Cerebellar cortex (tissue), 1 donor: ENCODE data around the gene CCDC71.

ENCODE experiments used
- DNase-seq: peaks from one replicate; pipeline ENCODE4 v3.0.0-alpha.2; 2015; ENCODE audit warnings: low spot score

Gene CCDC71

GRCh38 chr3:49170744-49171118 lies 4.6 kb upstream of the CCDC71 start:
- no peak for DNase-seq

- no peak for DNase-seq
Observed at GRCh38 chr3:49166752-49167556, 823 bp upstream of the CCDC71 start.

GRCh38 chr3:49164983-49165720 lies 979 bp downstream of the CCDC71 start:
- no peak for DNase-seq

- no peak for DNase-seq
Observed at GRCh38 chr3:49163609-49164008, 2.5 kb downstream of the CCDC71 start.

GRCh38 chr3:49162751-49163419 lies 3.2 kb downstream of the CCDC71 start:
- no peak for DNase-seq

GRCh38 chr3:49161808-49162530 lies 4.2 kb downstream of the CCDC71 start:
- DNase-seq = no peak

- DNase-seq = no peak
Observed at GRCh38 chr3:49161197-49161596, 4.9 kb downstream of the CCDC71 start.

GRCh38 chr3:49158792-49159191 lies 7.3 kb downstream of the CCDC71 start:
- DNase-seq = no peak

- no peak for DNase-seq
Observed at GRCh38 chr3:49158103-49158709, 7.9 kb downstream of the CCDC71 start.

- DNase-seq = no peak
Observed at GRCh38 chr3:49157289-49157688, 8.8 kb downstream of the CCDC71 start.

GRCh38 chr3:49153349-49153912 lies 12.7 kb downstream of the CCDC71 start:
- no peak for DNase-seq

- DNase-seq = no peak
Observed at GRCh38 chr3:49151610-49152009, 14.5 kb downstream of the CCDC71 start.

- no peak for DNase-seq
Observed at GRCh38 chr3:49148159-49148558, 18.0 kb downstream of the CCDC71 start.

GRCh38 chr3:49140080-49140479 lies 26.1 kb downstream of the CCDC71 start:
- DNase-seq = no peak

- DNase-seq = no peak
Observed at GRCh38 chr3:49135499-49135898, 30.6 kb downstream of the CCDC71 start.

GRCh38 chr3:49134471-49135265 lies 31.5 kb downstream of the CCDC71 start:
- DNase-seq = no peak

- peak; percentile 90 for DNase-seq
Observed at GRCh38 chr3:49133226-49133951, 32.7 kb downstream of the CCDC71 start.

- peak; percentile 78 for DNase-seq
Observed at GRCh38 chr3:49132437-49133225, 33.5 kb downstream of the CCDC71 start, which contains the start of gene LAMB2. Gene LAMB2, minus strand, starts transcription at chr3:49133050. Its CDS starts 183 bp downstream, at chr3:49132867.

GRCh38 chr3:49132073-49132436 lies 34.1 kb downstream of the CCDC71 start:
- no peak for DNase-seq
